ENCODE data around the gene CATSPER3. TPM values are rescaled to one million over a fixed set of nuclear protein-coding genes. Genes with fewer than 3 reads are reported as not detected.

CATSPER3 gene
- total RNA-seq, 1 experiment from 2014 or later: 0.50 TPM

DNA sequence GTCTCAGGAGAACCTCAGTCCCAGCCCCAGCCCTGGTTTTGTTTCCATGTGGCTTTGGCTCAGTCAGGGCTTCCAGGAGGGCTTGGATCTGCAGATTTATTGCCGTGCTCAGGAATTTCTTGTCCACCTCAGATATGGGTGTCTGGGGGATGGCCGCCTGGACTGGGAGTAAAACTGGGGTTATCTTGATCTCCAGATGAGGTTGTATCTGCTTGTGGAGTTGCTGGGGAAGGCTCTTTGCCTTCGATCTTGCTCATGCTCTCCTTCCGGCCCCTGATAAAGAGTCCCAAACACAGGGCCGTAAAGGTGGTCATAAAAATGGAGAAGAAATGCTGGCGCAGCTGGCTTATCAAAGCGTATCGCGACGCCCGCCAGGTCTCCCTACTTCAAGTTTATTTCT, 84.2 kb downstream of the CATSPER3 start:
- peaks cover 7 to 10% of the 10 kb centered on the region in 2 experiments; a peak in 3 of 4 replicates for H3K4me1 Mint-ChIP-seq

More for the DNA sequence above, 84.2 kb downstream of the CATSPER3 start:
- H4K8ac ChIP-seq (replicated peaks; ENCODE audit: insufficient read length, low read depth, low read length): no peak overlapping the region
- no peaks in the 10 kb centered on the region for H4K20me1 ChIP-seq (ENCODE audit: control insufficient read depth, insufficient read depth, insufficient read length)
- H3K4me2 ChIP-seq (ENCODE audit: insufficient read depth, insufficient read length, low read length): no peak overlapping the region
- no peak overlapping the region for H2AK5ac ChIP-seq (ENCODE audit: insufficient read length, low read length)
- H3K27ac Mint-ChIP-seq: no peak overlapping the region
- H3K4ac ChIP-seq (ENCODE audit: low read depth, low read length): no peak overlapping the region
- peaks cover 29% of the 10 kb centered on the region; the same call in 1 of the 2 replicates for H3K27me3 ChIP-seq (ENCODE audit: insufficient read depth, low read length)
- H3T11ph ChIP-seq (ENCODE audit: low read length): no peak overlapping the region
- H3K9me3 Mint-ChIP-seq: no peaks in the 10 kb centered on the region; a peak in 1 of 5 replicates
- peaks cover 7% of the 10 kb centered on the region for H3K23me2 ChIP-seq (ENCODE audit: insufficient read length, low read depth, low read length, poor library complexity, severe bottlenecking)
- no peak overlapping the region for H2BK15ac ChIP-seq (ENCODE audit: low read depth, low read length)
- H3K23ac ChIP-seq (ENCODE audit: insufficient read length, low read depth, low read length): no peak overlapping the region
- no peak overlapping the region for H3K9ac ChIP-seq (ENCODE audit: extremely low read depth, insufficient read length, low read length)
- H3K18ac ChIP-seq (ENCODE audit: insufficient read length, low read depth, low read length): no peak overlapping the region
- WGBS (ENCODE audit: extremely low coverage, insufficient read length, low lambda C conversion rate): no CpG with 5 or more reads among the region's 11 CpGs
- H3K4me3 Mint-ChIP-seq: no peak overlapping the region
- DNase-seq: no peak
- no peak overlapping the region for H3K14ac ChIP-seq (ENCODE audit: insufficient read depth, low read length)
- H3K4me1 ChIP-seq (ENCODE audit: insufficient read depth, low read length): no peaks in the 10 kb centered on the region
- H2BK5ac ChIP-seq (ENCODE audit: insufficient read length, low read length): no peak overlapping the region
- no peak overlapping the region for H3K56ac ChIP-seq (ENCODE audit: insufficient read length, low read depth, low read length)
- TF ChIP-seq, protein P1, sequence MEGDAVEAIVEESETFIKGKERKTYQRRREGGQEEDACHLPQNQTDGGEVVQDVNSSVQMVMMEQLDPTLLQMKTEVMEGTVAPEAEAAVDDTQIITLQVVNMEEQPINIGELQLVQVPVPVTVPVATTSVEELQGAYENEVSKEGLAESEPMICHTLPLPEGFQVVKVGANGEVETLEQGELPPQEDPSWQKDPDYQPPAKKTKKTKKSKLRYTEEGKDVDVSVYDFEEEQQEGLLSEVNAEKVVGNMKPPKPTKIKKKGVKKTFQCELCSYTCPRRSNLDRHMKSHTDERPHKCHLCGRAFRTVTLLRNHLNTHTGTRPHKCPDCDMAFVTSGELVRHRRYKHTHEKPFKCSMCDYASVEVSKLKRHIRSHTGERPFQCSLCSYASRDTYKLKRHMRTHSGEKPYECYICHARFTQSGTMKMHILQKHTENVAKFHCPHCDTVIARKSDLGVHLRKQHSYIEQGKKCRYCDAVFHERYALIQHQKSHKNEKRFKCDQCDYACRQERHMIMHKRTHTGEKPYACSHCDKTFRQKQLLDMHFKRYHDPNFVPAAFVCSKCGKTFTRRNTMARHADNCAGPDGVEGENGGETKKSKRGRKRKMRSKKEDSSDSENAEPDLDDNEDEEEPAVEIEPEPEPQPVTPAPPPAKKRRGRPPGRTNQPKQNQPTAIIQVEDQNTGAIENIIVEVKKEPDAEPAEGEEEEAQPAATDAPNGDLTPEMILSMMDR (conservative IDR thresholded peaks at IDR 0.05): no peak
- no peak overlapping the region for H2BK120ac ChIP-seq (ENCODE audit: low read depth, low read length, poor library complexity, severe bottlenecking)
- H3K36me3 Mint-ChIP-seq (ENCODE audit: insufficient read depth in 1 of 3, low read depth in 3 of 3): no peaks in the 10 kb centered on the region
- peaks cover 100% of the 10 kb centered on the region for H3K27me3 Mint-ChIP-seq (ENCODE audit: low read depth)
- H3K79me1 ChIP-seq (ENCODE audit: insufficient read depth, low read depth, low read length, poor library complexity, severe bottlenecking): no peaks in the 10 kb centered on the region
- H3K9me3 ChIP-seq (ENCODE audit: control insufficient read depth, low read depth, low read length): no peaks in the 10 kb centered on the region
- no peak overlapping the region for H2AFZ ChIP-seq (ENCODE audit: low read length)
- H3K79me2 ChIP-seq (ENCODE audit: insufficient read depth, low read length): no peaks in the 10 kb centered on the region
- H4K5ac ChIP-seq (ENCODE audit: insufficient read length, low read depth, low read length): no peak overlapping the region
- no peak overlapping the region for H4K91ac ChIP-seq (ENCODE audit: insufficient read length, low read depth, low read length)
- no peak overlapping the region for H3K27ac ChIP-seq (ENCODE audit: insufficient read length, low read depth, low read length)
- no peak overlapping the region for H2BK12ac ChIP-seq (ENCODE audit: insufficient read length, low read depth, low read length)
- H2BK20ac ChIP-seq (ENCODE audit: low read depth, low read length, poor library complexity, severe bottlenecking): no peak overlapping the region

Data from H9 (cell line).